Epithelial cell of proximal tubule (primary cell): Measurements from ENCODE around the gene ARSA. TPM values are rescaled to one million over a fixed set of nuclear protein-coding genes. Genes with fewer than 3 reads are reported as not detected.
A peak's percentile ranks its signal among the peaks of the same experiment; 100 is the strongest.

Source experiments
- DNase-seq: peaks from one replicate; pipeline ENCODE4 v3.0.0-alpha.2; 2011; ENCODE audit warnings: low read depth
- H3K4me3 ChIP-seq: 2 replicates; pipeline ENCODE4 v1.5.1; 2011; ENCODE audit warnings: low read depth, mild to moderate bottlenecking, low read length
- CTCF ChIP-seq: conservative IDR thresholded peaks from 2 replicates; pipeline ENCODE4 v1.5.1; 2012; ENCODE audit warnings: low read depth, mild to moderate bottlenecking, low read length
- total RNA-seq: library from RNA; depleted of rRNA; stranded (reverse); fragments of >200 nt; gene quantifications from 2 replicates; pipeline ENCODE4 v1.2.3, GENCODE V29; 2015

ARSA gene
- 25.5 and 58.5 TPM in 2 replicates for total RNA-seq

- peak; percentile 48 for TF ChIP-seq CTCF
- H3K4me3 ChIP-seq = peak within 1 kb of the TSS; percentile 95
- no peak for DNase-seq
Observed at GRCh38 chr22:50627642-50628542, at the start of gene ARSA. TSS of gene ARSA (minus strand) at chr22:50628152. CDS start at chr22:50627779, 373 bp downstream.

- DNase-seq = no peak
- TF ChIP-seq CTCF = no peak
- no peak overlapping the region for H3K4me3 ChIP-seq
Observed at GRCh38 chr22:50676661-50677492, 48.9 kb upstream of the ARSA start.

GRCh38 chr22:50676180-50676636 lies 48.3 kb upstream of the ARSA start:
- no peak for DNase-seq

GRCh38 chr22:50675553-50676179 lies 47.7 kb upstream of the ARSA start:
- peak overlapping the region; percentile 55 for H3K4me3 ChIP-seq
- no peak for TF ChIP-seq CTCF
- no peak for DNase-seq

More at GRCh38 chr22:50676180-50676636, 48.3 kb upstream of the ARSA start:
- no peak overlapping the region for H3K4me3 ChIP-seq
- no peak for TF ChIP-seq CTCF

GRCh38 chr22:50674606-50675552 lies 46.9 kb upstream of the ARSA start:
- DNase-seq = no peak
- TF ChIP-seq CTCF = no peak
- H3K4me3 ChIP-seq = peak overlapping the region; percentile 55

GRCh38 chr22:50674130-50674500 lies 46.2 kb upstream of the ARSA start:
- H3K4me3 ChIP-seq = no peak overlapping the region
- DNase-seq = no peak
- TF ChIP-seq CTCF = no peak
